GM21786 (cell line): ENCODE results near the gene SLC39A12.

ENCODE experiments used
- ATAC-seq: cut with Tn5 transposase; IDR thresholded peaks from one replicate; pipeline ENCODE4 v1.9.1; 2021; ENCODE audit not compliant: unreplicated experiment

Gene SLC39A12

DNA sequence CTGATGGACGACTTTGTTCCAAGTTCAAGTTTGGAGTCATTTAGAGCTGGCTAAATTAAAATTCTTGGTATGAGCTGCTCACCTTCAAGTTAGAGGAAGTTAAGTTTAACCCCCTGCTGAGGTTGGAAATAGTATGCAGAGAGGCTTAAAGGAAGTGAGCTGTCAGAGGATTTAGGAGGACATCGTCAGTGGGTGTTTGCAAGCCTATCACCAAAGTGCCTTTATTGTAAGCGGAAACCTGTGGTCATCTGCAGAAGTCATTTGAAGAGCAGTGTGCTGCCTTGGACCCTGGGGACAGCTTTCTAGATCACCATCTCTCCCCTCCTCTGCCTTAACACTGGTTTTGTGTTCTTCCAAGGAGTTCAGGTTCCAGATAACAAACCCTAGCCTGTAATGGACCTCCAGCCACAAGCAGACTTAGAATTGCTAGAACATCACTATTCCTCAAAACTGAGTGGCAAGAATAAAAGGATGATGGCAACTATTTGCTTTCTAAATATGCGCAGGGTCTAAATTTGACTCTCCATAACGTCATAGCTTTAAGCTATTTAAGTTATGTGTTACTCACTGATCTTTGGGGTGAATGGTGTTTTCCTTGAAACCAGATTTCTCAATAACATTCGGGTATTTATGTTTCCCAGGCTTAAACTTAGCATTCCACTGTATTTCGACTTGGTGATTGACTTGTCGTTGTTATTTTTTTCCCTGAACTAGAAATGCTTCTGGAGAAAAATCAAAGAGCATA is 93.4 kb downstream of the SLC39A12 start:
- no peak for ATAC-seq

DNA sequence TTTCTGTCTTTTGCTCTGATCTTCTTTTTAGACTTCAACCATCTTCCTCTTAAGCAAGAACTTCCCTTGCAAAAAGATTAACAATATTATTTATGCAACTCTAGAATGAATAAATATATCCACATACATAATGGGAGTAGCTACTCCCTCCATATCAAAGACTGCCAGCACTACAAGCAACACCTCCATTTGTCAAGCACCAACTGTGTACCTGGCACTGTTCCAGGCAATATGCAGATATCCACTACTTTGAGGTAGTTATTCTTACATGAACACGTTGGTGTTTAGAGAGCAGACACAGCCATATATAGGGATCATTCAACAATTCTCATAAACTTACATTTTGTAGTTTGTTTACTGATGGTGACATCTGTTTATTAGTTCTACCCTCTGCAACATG is 104.9 kb downstream of the SLC39A12 start:
- no peak for ATAC-seq

DNA sequence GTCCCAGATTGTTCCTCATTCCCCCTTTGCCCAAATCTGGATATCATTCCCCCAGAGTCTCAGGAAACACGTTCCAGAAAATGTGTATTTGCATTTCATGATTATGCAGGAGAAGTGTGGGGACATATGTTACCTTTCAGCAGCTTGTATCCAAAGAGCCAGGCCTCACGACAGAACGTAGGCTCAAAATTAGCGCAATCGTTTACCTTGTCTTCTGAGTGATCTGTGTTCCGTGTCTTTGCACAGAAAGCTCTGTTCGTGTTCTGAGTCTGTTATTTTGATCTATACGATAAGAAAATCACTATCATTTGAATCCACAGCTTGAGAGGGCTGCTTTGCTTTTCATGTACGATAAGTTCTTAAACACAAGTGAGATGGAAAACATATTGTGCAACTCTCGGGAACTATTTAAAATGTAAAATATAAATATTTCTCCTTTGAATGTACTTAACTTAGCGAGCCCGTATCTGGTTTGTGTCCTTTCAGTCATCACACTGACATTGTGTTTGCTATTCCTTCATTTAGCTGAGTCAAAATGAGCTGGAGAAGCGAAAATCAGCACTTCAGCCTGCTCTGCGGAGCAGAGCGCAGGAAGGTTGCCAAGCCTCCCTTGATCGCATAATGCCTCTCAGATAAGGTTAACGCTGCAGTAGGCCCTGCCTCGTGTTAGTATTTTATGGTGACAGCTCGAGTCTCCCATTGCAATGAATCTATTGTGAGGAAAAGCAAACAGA is 108.3 kb downstream of the SLC39A12 start:
- no peak for ATAC-seq

DNA sequence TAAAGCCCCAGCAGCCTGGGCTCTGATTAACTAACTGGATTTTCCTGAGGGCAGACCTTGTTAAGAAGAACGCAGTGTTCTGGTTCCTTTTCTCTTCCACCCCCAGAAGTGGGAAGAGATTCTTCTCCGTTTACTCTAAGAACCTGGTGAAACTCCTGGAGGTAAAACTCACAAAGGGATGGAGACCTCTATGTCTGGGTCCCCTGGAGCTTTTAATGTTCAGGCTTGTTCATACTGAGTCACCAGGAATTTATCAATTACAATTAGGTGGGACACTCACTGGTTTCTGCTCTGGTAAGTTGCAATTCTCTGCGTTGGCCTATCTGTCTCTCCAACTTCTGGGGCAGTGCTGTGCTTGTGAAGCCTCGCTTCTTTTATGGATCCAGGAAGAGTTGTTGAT is 115.2 kb downstream of the SLC39A12 start:
- ATAC-seq = no peak

DNA sequence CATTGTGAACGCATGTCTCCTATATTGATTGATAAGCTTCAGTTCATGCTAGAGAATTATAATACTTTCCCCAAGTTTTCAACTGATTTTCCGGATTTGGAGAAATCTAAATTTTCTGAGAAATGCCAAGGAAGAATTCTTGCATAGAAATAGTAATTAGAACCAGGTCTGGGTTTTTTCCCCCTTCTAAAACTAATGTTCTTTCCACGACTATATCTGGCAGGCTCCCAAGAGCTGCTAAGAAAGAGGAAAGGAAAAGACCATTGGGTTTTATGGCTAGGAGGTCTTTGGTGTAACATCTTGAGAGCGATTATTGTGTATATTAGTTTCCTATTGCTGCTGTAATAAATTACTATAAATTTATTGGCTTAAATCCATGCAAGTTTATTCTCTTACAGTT is 116.7 kb downstream of the SLC39A12 start:
- ATAC-seq = no peak

DNA sequence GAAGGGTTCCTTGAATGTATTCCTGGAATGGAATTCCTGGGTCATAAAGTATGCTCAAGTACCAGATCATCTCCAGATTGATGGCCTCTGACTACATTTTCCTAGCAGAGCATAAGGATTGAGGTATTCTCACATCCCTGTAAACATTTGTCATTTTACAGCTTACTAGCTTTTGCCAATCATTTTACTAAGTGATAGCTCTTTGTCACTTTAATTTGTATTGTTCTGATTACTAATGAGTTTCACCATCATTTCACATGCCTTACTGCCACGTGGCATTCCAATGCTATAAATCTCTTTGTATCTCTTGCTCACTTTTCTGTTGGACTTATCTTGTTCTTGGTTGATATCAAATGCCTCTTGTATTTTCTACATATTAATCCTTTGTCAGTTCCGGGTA is 119.9 kb downstream of the SLC39A12 start:
- no peak for ATAC-seq

DNA sequence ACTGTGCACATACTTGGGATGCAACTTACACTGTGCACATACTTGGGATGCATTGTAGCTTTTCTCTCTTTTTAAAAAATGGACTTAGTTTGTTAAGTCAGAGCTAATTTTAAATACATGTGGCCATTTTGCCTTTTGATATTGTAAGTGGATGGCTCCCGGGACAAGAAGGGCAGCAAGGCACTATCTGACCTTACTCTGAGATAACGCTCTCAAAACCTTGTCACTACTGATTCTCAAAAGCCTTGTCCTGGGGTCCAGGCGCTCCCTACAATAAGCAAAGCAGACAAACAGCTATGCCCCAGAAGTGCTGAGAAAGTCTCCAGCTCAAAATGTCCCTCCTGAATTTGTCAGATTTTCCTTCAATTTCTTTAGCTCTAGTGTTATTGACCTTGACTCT is 121.6 kb downstream of the SLC39A12 start:
- ATAC-seq = no peak

DNA sequence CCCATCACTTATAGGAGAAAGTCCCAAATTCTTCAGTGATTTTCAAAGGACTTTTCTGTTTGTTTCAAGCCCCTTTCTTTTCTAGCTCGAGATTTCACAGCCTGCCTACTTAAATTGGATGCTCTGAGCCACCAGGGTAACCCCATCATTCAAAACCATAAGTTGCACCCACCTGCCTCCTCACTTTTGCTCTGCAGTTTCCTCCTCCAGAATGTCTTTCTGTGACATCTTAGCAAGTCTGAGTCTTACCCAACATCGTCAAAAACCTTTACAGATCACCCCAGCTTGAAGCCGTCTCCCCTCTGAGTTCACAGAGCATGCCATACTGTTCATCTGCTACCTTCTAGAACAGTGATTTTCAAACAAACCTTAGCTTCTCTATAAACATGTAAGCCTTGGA is 124.2 kb downstream of the SLC39A12 start:
- no peak for ATAC-seq

DNA sequence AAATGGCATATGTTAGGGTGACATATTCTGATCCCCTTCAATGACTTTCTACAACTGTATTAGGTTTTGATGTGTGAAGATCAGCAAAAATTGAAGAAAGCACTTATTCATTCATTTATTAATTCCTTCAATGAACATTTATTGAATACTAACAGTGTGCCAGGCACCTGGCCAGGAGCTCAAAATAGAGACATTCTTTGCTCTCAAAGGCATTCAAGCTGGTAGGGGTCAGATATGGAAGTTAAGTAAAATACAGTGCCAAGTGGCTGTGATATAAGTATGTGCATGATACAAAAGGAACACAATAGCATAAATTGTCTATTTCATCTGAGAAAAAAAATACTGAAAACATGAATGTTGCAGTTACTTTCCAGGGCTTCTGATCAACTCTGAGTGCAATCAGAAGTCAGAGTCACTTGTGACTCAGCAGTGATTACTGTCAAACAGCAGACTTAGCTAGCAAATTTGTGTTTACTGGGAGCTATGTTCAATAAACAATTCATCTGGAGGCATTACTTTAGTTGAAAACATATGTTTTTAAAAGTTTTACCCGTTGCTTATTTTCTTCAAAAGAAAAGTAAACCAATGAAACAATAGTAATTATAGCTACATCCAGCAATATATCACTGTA is 128.1 kb downstream of the SLC39A12 start:
- ATAC-seq = no peak

DNA sequence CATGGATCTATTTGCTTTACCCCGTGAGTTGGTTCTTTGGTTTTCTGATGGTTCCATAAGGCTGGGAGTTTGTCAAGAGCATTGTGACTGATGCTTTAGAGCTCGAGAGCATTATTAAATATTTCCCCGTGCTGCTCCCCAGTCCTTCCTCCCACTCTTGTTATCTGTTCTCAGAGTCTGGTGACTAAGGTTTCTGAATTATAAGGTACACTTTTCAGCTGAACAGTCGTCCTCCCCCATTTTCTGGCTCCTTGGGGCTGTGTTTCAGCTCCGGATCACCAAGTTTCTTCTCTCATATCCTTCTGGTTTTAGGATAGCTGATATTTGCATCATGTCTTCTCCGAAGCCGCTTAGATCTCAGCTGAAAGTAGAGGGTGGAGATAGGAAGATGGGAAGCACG is 130.7 kb downstream of the SLC39A12 start:
- ATAC-seq = no peak

DNA sequence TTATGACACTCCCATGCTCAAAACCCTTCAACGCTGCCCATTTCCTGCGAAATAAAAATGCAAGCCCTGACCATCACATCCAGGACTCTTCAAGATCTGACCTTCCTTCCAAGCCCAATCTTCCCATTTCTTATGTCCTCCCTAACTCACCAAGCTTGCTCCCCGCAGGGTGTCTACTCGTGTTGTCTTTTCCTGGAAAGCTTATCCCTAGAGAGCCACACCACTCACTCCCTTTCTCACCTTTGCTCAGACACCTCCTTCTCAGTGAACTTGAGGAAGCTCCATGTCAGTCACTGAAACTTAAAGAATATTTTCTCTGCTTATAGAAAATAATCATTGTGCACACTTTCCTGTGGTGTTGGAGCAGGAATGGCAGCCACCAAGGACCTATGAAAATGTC is 134.1 kb downstream of the SLC39A12 start:
- no peak for ATAC-seq

DNA sequence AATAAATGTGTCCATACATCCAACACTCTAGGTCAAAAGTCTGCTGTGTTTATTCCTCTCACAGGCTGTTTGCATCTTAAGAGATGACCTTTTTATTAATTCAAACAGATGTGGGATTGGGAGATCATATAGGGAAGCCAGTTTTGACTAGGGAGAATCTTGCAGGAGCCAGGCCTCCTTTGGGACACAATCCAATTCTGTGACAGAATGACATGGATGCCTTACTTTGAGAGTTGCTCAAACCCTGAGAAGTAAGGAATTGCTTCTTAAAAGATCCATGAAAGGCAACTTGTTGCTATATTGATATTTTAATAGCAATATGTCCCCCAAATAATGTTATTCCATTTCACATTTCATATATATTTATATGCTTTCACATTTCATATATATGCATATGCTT is 135.0 kb downstream of the SLC39A12 start:
- ATAC-seq = no peak

DNA sequence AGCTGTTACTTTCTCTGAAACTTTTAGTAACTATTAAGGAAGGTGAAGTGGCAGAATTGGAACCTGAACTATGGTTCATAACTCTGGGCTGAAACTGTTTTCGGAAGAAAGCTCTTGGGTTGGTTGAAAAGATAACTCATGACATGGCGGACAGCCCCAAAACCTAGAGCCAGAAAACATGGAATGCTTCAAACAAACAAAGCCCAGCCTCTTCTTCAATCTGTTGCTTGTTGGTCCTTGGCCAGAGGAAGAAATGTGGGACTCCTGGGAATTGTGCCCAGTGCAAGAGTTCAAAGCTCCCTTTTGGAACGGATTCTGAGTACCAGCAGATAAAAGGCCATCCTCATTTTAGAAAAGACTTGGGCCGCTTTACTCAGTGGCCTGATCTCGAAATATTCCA is 135.6 kb downstream of the SLC39A12 start:
- ATAC-seq = no peak
